ENCODE results near the gene PRDM4.
"Not testable (repeated sequence)": the region's sequence is repeated elsewhere in the genome, so short reads cannot be mapped to it uniquely, and the experiment has no call there.

PRDM4 gene

DNA sequence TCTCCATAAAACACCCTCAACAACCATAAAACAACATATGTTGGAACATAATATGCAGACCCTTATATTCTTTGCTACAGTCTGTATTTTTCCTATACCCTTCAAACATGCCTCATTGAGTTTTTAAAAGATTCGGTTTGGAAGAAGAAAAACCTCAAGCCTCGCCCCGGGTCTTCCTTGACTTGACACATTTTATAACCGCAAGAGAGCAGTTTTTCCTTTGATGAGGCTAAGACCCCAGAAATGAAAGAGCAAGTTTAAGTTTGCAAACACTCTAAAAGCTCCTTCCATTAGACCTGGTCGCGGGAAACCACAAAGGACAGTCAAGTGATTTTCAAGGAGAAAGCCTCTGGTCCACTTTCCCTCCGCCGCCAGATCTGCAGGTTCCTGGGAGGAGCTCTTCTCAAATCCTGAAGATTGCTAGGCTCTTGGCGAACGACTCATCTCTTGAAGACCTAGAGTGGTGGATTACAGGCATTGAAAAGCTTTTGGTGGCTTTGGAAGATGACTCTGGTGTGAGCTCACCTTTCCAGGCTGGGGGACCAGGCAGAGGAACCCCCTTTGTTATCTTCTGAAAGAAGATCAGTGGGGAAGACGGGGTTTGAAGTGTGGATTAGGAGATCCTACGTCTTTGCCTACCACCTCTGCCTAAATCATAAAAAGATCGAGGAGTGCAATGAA is 13.6 kb upstream of the PRDM4 start, which contains the start of gene ASCL4:
TSS of gene ASCL4 (plus strand) at position 356 of the 681 bp plus-strand sequence. CDS start 515 bp downstream, outside the sequence.
- in situ Hi-C loops (cut with MboI; ENCODE audit: low sequenced_read_pairs): no loop called here

DNA sequence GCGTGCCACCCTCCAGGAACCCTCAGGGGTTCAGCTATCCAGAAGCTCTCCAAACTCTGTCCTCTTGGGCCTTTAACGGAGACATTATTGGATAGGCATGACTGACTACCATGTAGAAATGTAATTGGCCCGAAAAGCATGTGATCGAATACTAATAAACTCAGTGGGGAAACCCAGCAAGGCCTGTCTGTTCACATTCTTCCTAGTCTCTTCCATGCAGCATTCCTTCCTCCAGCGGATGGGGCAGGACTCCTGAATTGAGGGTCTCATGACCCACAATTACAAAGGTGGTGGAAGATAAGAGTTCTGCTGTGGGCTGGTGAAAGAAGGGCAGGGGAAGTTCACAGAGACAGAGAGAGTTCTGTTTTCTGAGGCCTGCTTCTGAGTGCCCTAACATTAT is 6.5 kb upstream of the PRDM4 start:
- in situ Hi-C loops (cut with MboI; ENCODE audit: low sequenced_read_pairs): no loop called here

DNA sequence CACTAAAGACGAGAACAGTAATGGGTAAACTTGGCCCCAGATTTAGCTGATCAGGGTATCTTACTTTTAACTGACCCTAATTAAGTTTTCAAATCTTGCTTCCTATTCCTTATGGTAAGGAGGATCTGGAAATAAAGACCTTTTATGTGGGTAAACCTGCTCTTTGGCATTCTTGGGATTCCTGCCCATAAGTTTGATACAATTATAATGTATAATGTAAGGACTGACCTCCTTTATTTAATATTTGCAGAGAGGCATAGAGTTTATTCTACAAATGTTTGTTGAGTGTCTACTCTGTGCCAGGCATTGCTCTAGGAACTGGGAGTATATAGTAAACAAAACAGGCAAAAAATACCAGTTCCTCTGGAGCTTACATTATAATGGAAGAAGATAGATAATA is 4.4 kb upstream of the PRDM4 start:
- in situ Hi-C loops (cut with MboI; ENCODE audit: low sequenced_read_pairs): no loop called here

DNA sequence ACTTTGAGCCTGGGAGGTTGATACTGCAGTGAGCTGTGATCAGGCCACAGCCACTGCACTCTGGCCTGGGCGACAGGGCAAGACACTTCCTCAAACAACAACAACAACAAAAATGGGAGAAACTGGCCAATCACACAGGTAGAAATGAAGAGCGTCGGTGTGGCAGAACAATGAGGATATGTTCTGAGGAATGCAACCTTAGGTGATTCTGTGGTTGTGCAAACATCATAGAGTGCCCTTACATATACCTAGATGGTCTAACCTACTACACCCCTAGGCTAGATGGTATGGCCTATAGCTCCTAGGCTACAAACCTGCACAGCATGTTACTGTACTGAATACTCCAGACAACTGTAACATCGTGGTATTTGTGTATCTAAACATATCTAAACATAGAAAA is 3.7 kb upstream of the PRDM4 start:
- in situ Hi-C loops (cut with MboI; ENCODE audit: low sequenced_read_pairs): no loop called here

DNA sequence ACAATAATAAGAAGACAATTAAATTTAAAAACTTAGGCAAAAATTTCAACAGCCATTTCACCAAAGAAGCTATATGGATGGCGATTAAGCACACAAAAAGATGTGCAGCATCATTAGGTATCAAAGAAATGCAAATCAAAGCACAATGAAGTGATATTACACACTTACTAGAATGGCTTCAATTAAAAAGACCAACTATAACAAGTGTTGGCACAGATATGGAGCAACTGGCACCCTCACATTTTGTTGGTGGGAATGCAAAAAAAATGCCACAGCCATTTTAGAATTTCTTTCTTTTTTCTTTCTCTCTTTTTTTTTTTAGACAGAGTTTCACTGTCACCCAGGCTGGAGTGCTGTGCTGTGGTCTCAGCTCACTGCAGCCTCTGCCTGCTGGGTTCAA is 1.9 kb upstream of the PRDM4 start:
- in situ Hi-C loops (cut with MboI; ENCODE audit: low sequenced_read_pairs): no loop called here

DNA sequence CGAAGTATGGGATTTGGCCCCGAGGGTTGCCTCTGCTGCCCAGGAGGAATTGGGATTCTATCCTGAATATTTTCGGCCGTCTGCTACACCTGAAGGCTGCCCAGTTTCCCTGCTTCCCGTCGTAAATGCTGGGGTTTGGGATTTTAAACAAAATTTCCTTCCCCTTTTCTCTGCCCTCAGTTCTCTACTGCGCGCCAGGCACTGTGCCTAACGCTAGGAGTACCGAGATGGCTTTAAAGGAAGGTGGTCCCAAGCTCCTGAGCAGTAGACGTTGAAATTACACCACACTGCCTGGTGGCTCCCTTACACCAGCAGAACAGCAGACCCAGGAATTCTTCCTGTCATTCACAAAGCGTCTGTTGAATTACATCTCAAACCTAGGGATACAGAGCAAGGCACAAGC is 566 bp upstream of the PRDM4 start:
- in situ Hi-C loops (cut with MboI; ENCODE audit: low sequenced_read_pairs): no loop called here

DNA sequence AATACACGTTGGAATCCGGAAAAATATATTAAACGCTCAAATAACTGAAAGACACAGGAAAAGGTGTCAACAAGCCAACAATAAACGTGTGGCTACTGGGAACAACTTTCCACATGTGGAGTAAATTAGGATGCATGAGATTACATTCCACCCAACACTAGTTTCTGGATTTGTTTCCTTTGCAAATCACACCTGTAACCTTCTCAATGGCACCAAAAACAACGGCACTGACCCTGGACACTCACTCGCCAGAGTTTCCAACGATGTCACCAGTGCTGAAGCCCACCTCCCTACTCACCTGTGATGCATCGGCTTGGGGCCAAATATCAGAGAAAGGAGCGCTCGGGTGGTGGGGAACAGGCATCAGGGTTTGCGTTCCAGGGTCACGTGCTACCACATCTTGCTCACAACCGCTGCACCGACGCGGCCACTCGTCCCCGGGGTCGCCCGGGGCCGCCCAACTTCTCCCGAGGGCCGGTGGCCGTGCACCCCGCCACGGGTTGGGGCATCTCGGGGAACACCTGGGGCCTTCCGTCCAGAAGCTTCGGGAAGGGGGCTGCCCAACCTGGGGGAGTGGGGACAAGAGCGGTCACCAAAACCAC is 629 bp downstream of the PRDM4 start:
- in situ Hi-C loops (cut with MboI; ENCODE audit: low sequenced_read_pairs): no loop called here

DNA sequence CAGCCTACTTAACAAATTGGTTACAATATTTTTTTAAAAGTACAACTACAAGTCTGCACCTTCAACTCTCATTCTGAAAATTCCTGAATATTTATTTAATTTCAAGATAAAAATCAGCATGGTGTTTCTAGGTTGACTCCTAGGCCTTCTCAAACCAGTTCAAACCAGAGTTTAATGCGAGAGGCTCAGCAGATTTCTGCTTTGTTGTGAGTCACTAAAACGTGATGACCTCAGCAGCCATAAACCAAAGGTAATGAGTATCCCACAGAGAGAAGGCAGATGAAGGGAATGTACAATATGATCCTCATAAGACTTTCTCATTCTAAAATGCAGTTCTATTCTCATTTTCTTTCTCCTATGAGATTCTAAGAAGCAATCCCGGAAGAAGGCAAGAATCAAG is 1.5 kb downstream of the PRDM4 start:
- in situ Hi-C loops (cut with MboI; ENCODE audit: low sequenced_read_pairs): no loop called here

DNA sequence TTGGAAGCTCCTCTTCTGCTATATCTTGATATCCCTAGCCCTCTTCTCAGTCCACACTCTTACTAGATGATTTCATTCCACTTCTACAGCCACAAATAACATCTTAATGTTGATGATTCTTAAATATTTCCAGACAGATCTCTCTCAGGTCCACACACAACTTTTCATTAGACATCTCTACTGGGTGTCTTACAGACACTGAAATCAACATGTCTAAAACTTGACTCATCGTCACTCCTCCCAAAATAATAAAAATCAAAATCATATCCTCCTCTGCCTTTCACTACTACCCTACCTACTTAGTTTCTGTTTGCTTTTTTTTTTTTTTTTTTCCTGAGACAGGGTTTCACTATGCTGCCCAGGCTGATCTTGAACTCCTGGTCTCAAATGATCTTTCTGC is 11.9 kb downstream of the PRDM4 start:
- in situ Hi-C loops (cut with MboI; ENCODE audit: low sequenced_read_pairs): no loop called here

DNA sequence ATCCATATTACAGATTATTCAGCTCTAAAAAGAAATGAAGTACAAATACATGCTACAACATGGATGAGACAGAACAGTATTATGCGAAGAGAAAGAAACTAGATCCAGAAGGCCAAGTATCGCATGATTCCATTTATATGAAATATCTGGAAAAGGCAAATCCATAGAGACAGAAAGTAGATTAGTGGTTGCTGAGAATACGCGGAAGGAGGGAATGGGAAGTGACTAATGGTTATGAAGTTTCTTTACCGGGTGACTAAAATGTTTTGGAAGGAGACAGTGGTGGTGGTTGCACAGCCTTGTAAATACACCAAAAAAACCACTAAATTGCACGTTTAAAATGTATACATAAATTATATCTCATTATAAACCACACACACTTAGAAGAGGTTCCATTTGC is 12.5 kb downstream of the PRDM4 start:
- in situ Hi-C loops (cut with MboI; ENCODE audit: low sequenced_read_pairs): no loop called here

DNA sequence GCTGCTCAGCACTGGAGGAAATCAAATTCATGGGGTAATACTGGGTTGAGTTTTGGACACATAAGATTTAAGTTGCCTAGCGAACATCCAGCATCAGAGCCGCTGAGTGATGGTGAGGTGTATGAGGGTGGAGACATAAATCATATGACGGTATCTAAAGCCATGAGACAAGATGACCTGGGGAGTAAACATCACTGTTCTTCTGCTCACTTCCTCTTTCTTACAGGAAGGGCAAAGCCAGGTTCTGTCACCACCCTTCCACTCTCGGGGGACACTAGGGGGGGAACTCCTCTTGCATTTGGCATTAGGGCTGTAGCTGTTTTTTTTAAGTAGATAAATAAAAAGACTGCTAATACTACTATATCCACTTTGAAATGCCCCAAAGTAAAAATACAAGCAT is 24.0 kb downstream of the PRDM4 start:
- in situ Hi-C loops (cut with MboI; ENCODE audit: low sequenced_read_pairs): no loop called here

DNA sequence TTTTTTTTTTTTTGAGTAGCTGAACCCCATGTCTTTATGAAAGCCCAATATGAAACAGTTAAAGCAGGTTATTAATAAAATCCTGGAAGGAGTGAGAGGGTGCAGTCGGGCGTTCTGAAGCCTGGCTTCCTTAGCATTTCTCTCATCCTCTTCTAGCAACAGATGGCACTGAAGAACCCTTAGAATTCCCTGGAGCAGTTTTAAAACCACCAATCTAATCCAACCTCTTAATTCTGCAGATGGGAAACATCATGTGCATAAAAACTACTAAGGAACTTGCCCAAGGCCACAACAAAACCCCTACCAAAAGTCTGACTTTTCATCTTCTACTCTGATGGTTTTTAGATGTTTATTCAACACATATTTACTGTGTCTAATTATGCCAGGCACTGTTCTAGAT is 25.2 kb downstream of the PRDM4 start:
- in situ Hi-C loops (cut with MboI; ENCODE audit: low sequenced_read_pairs): no loop called here

DNA sequence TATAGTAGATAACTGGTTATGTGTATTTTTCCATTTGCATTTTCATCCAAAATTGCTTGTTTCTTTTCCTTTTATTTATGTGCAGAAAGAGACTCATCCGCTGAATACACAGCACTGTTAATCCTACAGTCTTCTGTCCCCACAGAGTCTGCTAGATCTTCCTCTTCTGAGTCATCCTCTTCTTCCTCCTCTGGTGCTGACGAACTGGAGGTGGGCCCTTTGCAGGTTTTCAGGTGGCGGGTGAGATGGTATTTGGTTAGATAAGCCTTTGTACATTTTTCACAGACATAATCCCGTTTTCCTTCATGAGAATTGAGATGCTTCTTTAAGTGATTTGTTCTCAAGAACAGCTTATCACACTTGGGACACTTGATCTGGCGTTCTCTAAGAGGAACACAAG is 26.8 kb downstream of the PRDM4 start:
- in situ Hi-C loops (cut with MboI; ENCODE audit: low sequenced_read_pairs): no loop called here

DNA sequence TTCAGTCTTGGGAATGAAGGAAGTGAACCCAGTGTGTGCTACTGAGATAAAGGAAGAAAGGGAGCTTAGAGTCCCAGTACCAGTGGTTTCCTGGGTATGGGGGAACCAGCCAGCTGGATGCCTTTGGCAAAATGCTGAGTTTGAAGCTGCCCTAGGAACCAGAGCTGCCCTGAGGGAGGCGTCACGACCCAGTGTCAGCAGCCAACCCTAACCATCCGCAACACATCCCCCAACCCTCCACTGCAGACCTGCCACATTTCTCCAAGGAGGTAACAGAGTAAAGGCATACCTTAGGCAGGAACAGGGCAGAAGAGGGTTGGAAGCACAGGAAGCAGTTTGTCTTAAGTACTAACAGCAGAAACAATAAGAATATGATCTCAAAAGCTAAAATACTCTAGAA is 28.6 kb downstream of the PRDM4 start:
- in situ Hi-C loops (cut with MboI; ENCODE audit: low sequenced_read_pairs): no loop called here

DNA sequence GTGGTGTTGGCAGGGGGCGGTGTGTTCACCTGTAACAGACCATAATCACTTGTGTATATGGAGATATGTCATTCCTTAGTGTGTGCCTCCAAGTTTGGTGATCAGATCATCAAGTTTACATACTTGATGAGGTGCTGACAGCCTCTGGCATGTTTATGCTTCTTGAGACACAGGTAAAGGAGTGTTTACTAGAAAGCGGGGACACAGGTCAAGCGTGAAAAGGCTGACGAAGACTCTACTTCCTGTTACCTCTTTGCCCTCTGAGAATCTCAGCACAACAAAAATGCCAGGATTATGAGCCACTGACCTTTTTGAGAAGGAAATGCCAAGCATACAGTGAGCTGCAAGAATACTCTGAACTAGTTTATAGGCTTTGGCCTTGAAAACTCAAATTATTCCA is 29.6 kb downstream of the PRDM4 start:
- in situ Hi-C loops (cut with MboI; ENCODE audit: low sequenced_read_pairs): no loop called here

DNA sequence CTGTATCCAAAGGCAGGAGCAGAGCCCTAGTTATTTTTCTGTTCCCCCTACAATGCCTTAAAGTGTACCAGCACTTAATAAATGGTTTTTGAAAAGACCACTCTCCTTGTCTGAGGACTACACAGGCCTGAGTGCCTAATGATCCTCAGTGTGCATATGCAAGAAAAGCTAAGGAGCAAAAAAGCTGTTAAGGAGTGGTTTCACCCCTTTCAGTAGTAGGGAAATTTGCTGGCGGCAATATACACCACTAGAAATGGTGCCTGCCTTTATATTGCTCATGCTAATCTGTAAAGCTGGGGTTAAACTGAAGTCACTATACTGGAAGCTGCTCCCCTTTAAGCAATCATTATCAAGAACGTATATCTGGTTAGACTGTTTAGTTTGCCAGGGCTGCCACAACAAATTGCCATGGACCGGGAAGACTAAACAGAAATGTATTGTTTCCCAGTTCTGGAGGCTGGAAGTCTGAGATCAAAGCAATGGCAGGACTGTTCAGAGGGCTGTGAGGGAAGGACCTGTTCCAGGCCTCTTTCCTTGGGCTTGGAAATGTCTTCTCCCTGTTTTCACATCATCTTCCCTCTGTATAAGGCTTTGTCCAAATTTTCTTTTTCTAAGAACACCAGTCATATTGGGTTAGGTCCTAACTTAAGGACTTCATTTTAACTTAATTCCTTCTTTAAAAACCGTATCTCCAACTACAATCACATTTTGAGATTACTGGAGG is 30.2 kb downstream of the PRDM4 start:
- in situ Hi-C loops (cut with MboI; ENCODE audit: low sequenced_read_pairs): no loop called here

DNA sequence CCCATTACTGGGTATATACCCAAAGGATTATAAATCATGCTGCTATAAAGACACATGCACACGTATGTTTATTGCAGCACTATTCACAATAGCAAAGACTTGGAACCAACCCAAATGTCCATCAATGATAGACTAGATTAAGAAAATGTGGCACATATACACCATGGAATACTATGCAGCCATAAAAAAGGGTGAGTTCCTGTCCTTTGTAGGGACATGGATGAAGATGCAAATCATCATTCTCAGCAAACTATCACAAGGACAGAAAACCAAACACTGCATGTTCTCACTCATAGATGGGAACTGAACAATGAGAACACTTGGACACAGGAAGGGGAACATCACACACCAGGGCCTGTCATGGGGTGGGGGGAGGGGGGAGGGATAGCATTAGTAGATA is 33.2 kb downstream of the PRDM4 start:
- in situ Hi-C loops (cut with MboI; ENCODE audit: low sequenced_read_pairs): not testable (repeated sequence)

DNA sequence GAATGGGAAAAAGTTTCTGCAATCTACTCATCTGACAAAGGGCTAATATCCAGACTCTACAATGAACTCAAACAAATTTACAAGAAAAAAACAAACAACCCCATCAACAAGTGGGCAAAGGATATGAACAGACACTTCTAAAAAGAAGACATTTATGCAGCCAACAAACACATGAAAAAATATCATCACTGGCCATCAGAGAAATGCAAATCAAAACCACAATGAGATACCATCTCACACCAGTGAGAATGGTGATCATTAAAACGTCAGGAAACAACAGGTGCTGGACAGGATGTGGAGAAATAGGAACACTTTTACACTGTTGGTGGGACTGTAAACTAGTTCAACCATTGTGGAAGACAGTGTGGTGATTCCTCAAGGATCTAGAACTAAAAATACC is 33.6 kb downstream of the PRDM4 start:
- in situ Hi-C loops (cut with MboI; ENCODE audit: low sequenced_read_pairs): not testable (repeated sequence)

DNA sequence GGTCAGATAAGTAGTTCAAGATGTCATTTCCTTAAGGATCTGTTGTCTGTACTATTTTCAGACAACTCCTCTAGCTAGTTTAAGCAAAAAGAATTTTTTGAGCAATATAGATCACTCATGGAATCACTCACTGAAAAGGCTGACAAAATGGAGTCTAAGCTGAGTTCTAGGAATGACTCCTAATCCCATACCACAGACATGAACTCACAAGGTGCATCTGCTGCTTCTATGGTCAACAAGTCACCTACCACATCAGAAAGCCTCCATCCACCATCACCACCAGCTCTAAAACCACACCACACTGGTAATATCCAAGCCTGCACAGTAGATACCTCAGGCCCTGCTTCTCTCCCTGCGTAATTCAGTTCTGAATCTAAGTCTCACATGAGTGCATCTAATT is 42.3 kb downstream of the PRDM4 start:
- in situ Hi-C loops (cut with MboI; ENCODE audit: low sequenced_read_pairs): no loop called here

DNA sequence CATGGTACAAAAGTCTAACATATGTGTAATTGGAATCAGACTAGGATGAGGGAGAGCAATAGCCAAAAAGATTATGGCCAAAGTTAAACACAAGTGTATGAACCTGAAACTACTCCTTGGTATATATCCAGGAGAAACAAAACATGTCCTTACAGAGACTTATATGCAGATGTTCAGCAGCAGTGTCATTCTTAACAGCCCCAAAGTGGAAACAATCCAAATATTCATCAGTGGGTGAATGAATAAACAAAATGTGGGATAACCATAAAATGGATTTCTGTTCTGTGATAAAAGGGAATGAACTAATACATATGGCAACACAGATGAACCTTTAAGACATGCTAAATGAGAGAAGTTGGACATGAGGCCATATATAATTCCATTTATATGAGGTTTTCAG is 45.2 kb downstream of the PRDM4 start:
- in situ Hi-C loops (cut with MboI; ENCODE audit: low sequenced_read_pairs): no loop called here

DNA sequence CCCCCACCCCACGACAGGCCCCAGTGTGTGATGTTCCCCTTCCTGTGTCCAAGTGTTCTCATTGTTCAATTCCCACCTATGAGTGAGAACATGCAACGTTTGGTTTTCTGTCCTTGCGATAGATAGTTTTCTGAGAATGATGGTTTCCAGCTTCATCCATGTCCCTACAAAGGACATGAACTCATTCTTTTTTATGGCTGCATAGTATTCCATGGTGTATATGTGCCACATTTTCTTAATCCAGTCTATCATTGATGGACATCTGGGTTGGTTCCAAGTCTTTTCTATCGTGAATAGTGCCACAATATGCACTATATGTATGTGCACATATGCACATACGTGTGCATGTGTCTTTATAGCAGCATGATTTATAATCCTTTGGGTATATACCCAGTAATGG is 55.4 kb downstream of the PRDM4 start:
- in situ Hi-C loops (cut with MboI; ENCODE audit: low sequenced_read_pairs): not testable (repeated sequence)

DNA sequence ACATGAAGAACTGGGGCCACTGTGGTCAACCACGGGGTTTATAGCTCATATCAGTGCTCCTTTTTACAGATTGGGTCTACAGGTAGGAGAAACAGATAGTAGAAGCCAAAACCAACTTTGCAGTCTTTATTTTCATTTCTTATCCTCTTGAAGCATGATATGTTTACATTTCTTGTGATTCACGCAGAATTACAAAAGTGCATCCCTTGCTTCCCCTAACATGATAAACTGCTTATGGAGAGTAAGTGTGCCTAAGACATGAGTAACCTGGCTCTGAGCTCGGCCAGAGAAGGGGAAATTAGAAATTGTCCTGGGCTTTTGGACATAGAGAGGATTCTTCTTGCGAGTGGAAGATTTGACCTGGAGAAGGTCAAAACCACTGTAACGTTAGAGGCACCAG is 56.9 kb downstream of the PRDM4 start:
- in situ Hi-C loops (cut with MboI; ENCODE audit: low sequenced_read_pairs): no loop called here

All from HL-60/S4 treated with phorbol 12-myristate 13-acetate at 8.2 ng/mL for 4 days and 3 days (cell line).